SK-N-SH (cell line): Measurements from ENCODE around the gene CUBN. TPM values are rescaled to one million over a fixed set of nuclear protein-coding genes. Genes with fewer than 3 reads are reported as not detected.

Source experiments
- CTCF ChIA-PET: fragments of 300-600, 350-600 bp; formaldehyde crosslinking; extraction: SDS; loops from one replicate; lab custom pipeline; 2021; lab: Yijun Ruan, JAX
- POLR2A ChIA-PET: fragments of 350-600 bp; sonication (Branson Sonifier 250); formaldehyde crosslinking; extraction: SDS; loops from one replicate; lab custom pipeline; 2020; ENCODE audit warnings: antibody characterized with exemption, inconsistent platforms; lab: Yijun Ruan, JAX
- DNase-seq: peaks from one replicate; pipeline ENCODE4 v3.0.0; 2012
- H2AFZ ChIP-seq: fragments of 200-600 bp; sonication (generic); 2 replicates; pipeline ENCODE4 v1.8.1; 2016; ENCODE audit warnings: antibody characterized with exemption, mild to moderate bottlenecking, low read depth
- H3F3A ChIP-seq: fragments of 200-600 bp; sonication (generic); replicated peaks from 2 replicates; pipeline ENCODE3; 2016; ENCODE audit warnings: antibody characterized with exemption, mild to moderate bottlenecking; ENCODE audit not compliant: insufficient read depth
- H3K27ac ChIP-seq, 2 experiments: fragments of 200-500 bp in 1 of 2; fragments of 200-600 bp in 1 of 2; sonication (Bioruptor generic) in 1 of 2; sonication (generic), shearing (Covaris generic) in 1 of 2; 2 replicates each; pipeline versions ENCODE4 v1.5.1 to v1.6.1; 2014 to 2016; ENCODE audit warnings: low read depth in 2 of 2, inconsistent platforms in 1 of 2, low read length in 1 of 2, mild to moderate bottlenecking in 1 of 2, mixed read lengths in 1 of 2
- H3K27me3 ChIP-seq: fragments of 200-600 bp; sonication (generic), shearing (Covaris generic); 2 replicates; pipeline ENCODE4 v1.6.1; 2016; ENCODE audit warnings: mixed run types; ENCODE audit not compliant: insufficient read depth
- H3K36me3 ChIP-seq, 2 experiments: fragments of 200-500 bp in 1 of 2; fragments of 200-600 bp in 1 of 2; sonication (Bioruptor generic) in 1 of 2; sonication (generic) in 1 of 2; replicated peaks in 1 of 2; 2 replicates each; pipeline versions ENCODE3 to v1.5.1; 2014 to 2016; ENCODE audit warnings: low read length in 1 of 2, mild to moderate bottlenecking in 1 of 2; ENCODE audit not compliant: insufficient read depth in 2 of 2, control insufficient read depth in 1 of 2
- H3K4me1 ChIP-seq, 2 experiments: fragments of 200-500 bp in 1 of 2; fragments of 200-600 bp in 1 of 2; sonication (Bioruptor generic) in 1 of 2; sonication (generic), shearing (Covaris generic) in 1 of 2; 2 replicates each; pipeline versions ENCODE4 v1.5.1 to v1.6.1; 2014 to 2016; ENCODE audit warnings: low read depth in 1 of 2, low read length in 1 of 2, mixed run types in 1 of 2; ENCODE audit not compliant: insufficient read depth in 2 of 2, control insufficient read depth in 1 of 2
- H3K4me2 ChIP-seq: fragments of 200-600 bp; sonication (generic), shearing (Covaris generic); 2 replicates; pipeline ENCODE4 v1.6.1; 2017; ENCODE audit warnings: mixed run types
- H3K4me3 ChIP-seq, 2 experiments: fragments of 200-500 bp in 1 of 2; fragments of 200-600 bp in 1 of 2; sonication (Bioruptor generic) in 1 of 2; sonication (generic), shearing (Covaris generic) in 1 of 2; 2 replicates each; pipeline versions ENCODE4 v1.5.1 to v1.8.1; 2014 to 2016; ENCODE audit warnings: low read depth in 2 of 2, inconsistent platforms in 1 of 2, low read length in 1 of 2, mild to moderate bottlenecking in 1 of 2, mixed read lengths in 1 of 2, moderate library complexity in 1 of 2
- H3K79me2 ChIP-seq: fragments of 200-600 bp; sonication (generic); 2 replicates; pipeline ENCODE4 v1.8.1; 2017; ENCODE audit warnings: mild to moderate bottlenecking; ENCODE audit not compliant: insufficient read depth
- H3K9ac ChIP-seq: fragments of 200-600 bp; sonication (generic); 2 replicates; pipeline ENCODE4 v1.6.1; 2017; ENCODE audit warnings: mixed run types
- H3K9me2 ChIP-seq: fragments of 200-600 bp; sonication (generic); 2 replicates; pipeline ENCODE4 v1.6.1; 2017; ENCODE audit warnings: mixed run types
- H3K9me3 ChIP-seq: fragments of 200-600 bp; sonication (generic); 2 replicates; pipeline ENCODE4 v1.6.1; 2017; ENCODE audit warnings: mixed run types, mild to moderate bottlenecking, moderate library complexity
- H4K20me1 ChIP-seq: fragments of 200-600 bp; sonication (generic); 2 replicates; pipeline ENCODE4 v1.6.1; 2017; ENCODE audit warnings: mild to moderate bottlenecking, mixed run types; ENCODE audit not compliant: insufficient read depth
- CHD2 ChIP-seq: fragments of 150-350 bp; IDR thresholded peaks from 2 replicates; pipeline ENCODE4 v1.6.1; 2018; ENCODE audit warnings: low read length; ENCODE audit not compliant: partially characterized antibody
- CTCF ChIP-seq: fragments of 200-600 bp; sonication (generic); IDR thresholded peaks from 2 replicates; pipeline ENCODE4 v1.6.1; 2017; ENCODE audit warnings: antibody characterized with exemption, mild to moderate bottlenecking, moderate library complexity
- ELF1 ChIP-seq: IDR thresholded peaks from 2 replicates; pipeline ENCODE4 v1.4.0; 2012
- EP300 ChIP-seq, 2 experiments: IDR thresholded peaks; 2 replicates each; pipeline versions ENCODE4 v1.4.0 to v1.6.1; 2012; ENCODE audit warnings: borderline replicate concordance in 1 of 2, low read depth in 1 of 2, low read length in 1 of 2
- EZH2phosphoT487 ChIP-seq: fragments of 200-600 bp; sonication (generic); IDR thresholded peaks from 2 replicates; pipeline ENCODE4 v1.6.1; 2017; ENCODE audit warnings: low read depth, mixed run types, mild to moderate bottlenecking, antibody characterized with exemption, moderate library complexity, borderline replicate concordance
- FOSL2 ChIP-seq: IDR thresholded peaks from 2 replicates; pipeline ENCODE4 v1.4.0; 2012; ENCODE audit warnings: low read depth, mild to moderate bottlenecking, moderate library complexity, borderline replicate concordance
- FOXJ3 ChIP-seq: sonication (generic); formaldehyde crosslinking; IDR thresholded peaks from 2 replicates; pipeline ENCODE4 v1.5.1; 2020; ENCODE audit warnings: mild to moderate bottlenecking, missing genetic modification reagents
- FOXM1 ChIP-seq: IDR thresholded peaks from 2 replicates; pipeline ENCODE4 v1.4.0; 2012; ENCODE audit warnings: low read depth, mild to moderate bottlenecking
- GABPA ChIP-seq: IDR thresholded peaks from 2 replicates; pipeline ENCODE4 v1.4.0; 2012; ENCODE audit warnings: low read depth, mild to moderate bottlenecking
- IRF3 ChIP-seq: fragments of 150-350 bp; IDR thresholded peaks from 2 replicates; pipeline ENCODE4 v1.6.1; 2016; ENCODE audit warnings: mild to moderate bottlenecking, low read depth, low read length
- JUND ChIP-seq: IDR thresholded peaks from 2 replicates; pipeline ENCODE4 v1.4.0; 2012
- MEF2A ChIP-seq: IDR thresholded peaks from 2 replicates; pipeline ENCODE4 v1.4.0; 2012; ENCODE audit warnings: low read depth, borderline replicate concordance
- MXI1 ChIP-seq: IDR thresholded peaks from 2 replicates; pipeline ENCODE4 v1.6.1; 2012; ENCODE audit warnings: mild to moderate bottlenecking, low read depth, low read length, improper control_type of control experiment
- NRF1 ChIP-seq: IDR thresholded peaks from 2 replicates; pipeline ENCODE4 v1.6.1; 2012; ENCODE audit warnings: low read depth, mild to moderate bottlenecking, low read length
- PBX3 ChIP-seq: IDR thresholded peaks from 2 replicates; pipeline ENCODE4; 2012
- POLR2AphosphoS5 ChIP-seq: IDR thresholded peaks from 2 replicates; pipeline ENCODE4 v1.6.1; 2012; ENCODE audit warnings: low read depth, low read length
- RAD21 ChIP-seq: IDR thresholded peaks from 2 replicates; pipeline ENCODE4 v1.6.1; 2012; ENCODE audit warnings: mild to moderate bottlenecking, low read length
- RCOR1 ChIP-seq: fragments of 150-350 bp; IDR thresholded peaks from 2 replicates; pipeline ENCODE4 v1.6.1; 2017; ENCODE audit warnings: antibody characterized with exemption, low read length
- RFX5 ChIP-seq: IDR thresholded peaks from 2 replicates; pipeline ENCODE4 v1.6.1; 2012; ENCODE audit warnings: mild to moderate bottlenecking, improper control_type of control experiment, low read length
- RXRA ChIP-seq: IDR thresholded peaks from 2 replicates; pipeline ENCODE4 v1.4.0; 2012; ENCODE audit warnings: low read depth, mild to moderate bottlenecking, borderline replicate concordance
- SMC3 ChIP-seq: IDR thresholded peaks from 2 replicates; pipeline ENCODE4 v1.6.1; 2012; ENCODE audit warnings: low read depth, low read length, improper control_type of control experiment
- TAF1 ChIP-seq: IDR thresholded peaks from 2 replicates; pipeline ENCODE4 v1.6.1; 2012; ENCODE audit warnings: low read depth, mild to moderate bottlenecking, low read length, moderate library complexity, borderline replicate concordance
- TCF12 ChIP-seq: IDR thresholded peaks from 2 replicates; pipeline ENCODE4 v1.4.0; 2012
- TEAD4 ChIP-seq: IDR thresholded peaks from 2 replicates; pipeline ENCODE4 v1.4.0; 2012; ENCODE audit warnings: mild to moderate bottlenecking, borderline replicate concordance; ENCODE audit not compliant: insufficient read depth
- USF1 ChIP-seq: IDR thresholded peaks from 2 replicates; pipeline ENCODE4 v1.4.0; 2012; ENCODE audit warnings: low read depth, borderline replicate concordance
- USF2 ChIP-seq: fragments of 150-350 bp; IDR thresholded peaks from 2 replicates; pipeline ENCODE4 v1.6.1; 2017; ENCODE audit warnings: antibody characterized with exemption, low read length, low read depth, borderline replicate concordance
- ZBTB33 ChIP-seq: IDR thresholded peaks from 2 replicates; pipeline ENCODE4 v1.4.0; 2012; ENCODE audit warnings: low read depth, borderline replicate concordance
- WGBS: methylation state at CpG from one replicate; pipeline ENCODE4 v1.1.6; 2017; ENCODE audit warnings: low lambda C conversion rate; 5-methylcytosine and 5-hydroxymethylcytosine counted together
- polyA plus RNA-seq, 3 experiments: library from polyadenylated mRNA; depleted of rRNA; stranded (reverse); fragments of >200 nt; gene quantifications; 2 replicates each; pipeline ENCODE4 v1.2.3, GENCODE V29; 2012

Gene CUBN
- polyA plus RNA-seq, 1 of the 3 experiments (the other 2 are of a cell fraction): 2.4 TPM

GRCh38 chr10:17056781-17057428 lies 72.7 kb downstream of the CUBN start:
- 67% methylated on average over 6 of the region's 6 CpGs for WGBS
- H3K79me2 ChIP-seq: no peaks in the 10 kb centered on the region; the same call in 1 of the 2 replicates
- no peak for DNase-seq
- H3K9ac ChIP-seq: no peak overlapping the region; the same call in 1 of the 2 replicates
- H3K9me2 ChIP-seq: no peaks in the 10 kb centered on the region
- H2AFZ ChIP-seq: no peak overlapping the region
- no peak overlapping the region for H3K4me3 ChIP-seq
- peaks cover 18% of the 10 kb centered on the region for H3K9me3 ChIP-seq
- peak overlapping the region; percentile 11; the same call in 1 of the 2 replicates for H3K4me2 ChIP-seq
- H3K27ac ChIP-seq: peak overlapping the region; percentile 71 to 98; a peak in 3 of 4 replicates
- H3K4me1 ChIP-seq: peaks cover 4 to 36% of the 10 kb centered on the region in 2 experiments
- ChIA-PET POLR2A (no interaction called here), CTCF (no interaction called here)
- peaks cover 0 to 8% of the 10 kb centered on the region in 2 experiments for H3K36me3 ChIP-seq
- H3K27me3 ChIP-seq: no peaks in the 10 kb centered on the region
- H3F3A ChIP-seq: peaks cover 65% of the 10 kb centered on the region
- no peaks in the 10 kb centered on the region for H4K20me1 ChIP-seq
- TF ChIP-seq ZBTB33: peak; percentile 57; the same call in 1 of the 2 replicates
- TF ChIP-seq CHD2: no peak
- peak; percentile 61; the same call in 1 of the 2 replicates for TF ChIP-seq POLR2AphosphoS5
- TF ChIP-seq GABPA: no peak
- TF ChIP-seq TAF1: no peak
- no peak for TF ChIP-seq USF1
- TF ChIP-seq SMC3: no peak
- peak; percentile 88 for TF ChIP-seq JUND
- no peak for TF ChIP-seq NRF1
- no peak for TF ChIP-seq CTCF
- TF ChIP-seq RAD21: no peak
- no peak for TF ChIP-seq RXRA
- TF ChIP-seq TEAD4: peak; percentile 74; the same call in 1 of the 2 replicates
- peak; percentile 88 for TF ChIP-seq PBX3
- TF ChIP-seq EZH2phosphoT487: no peak
- TF ChIP-seq FOXJ3 (CRISPR knock-in tag): no peak
- no peak for TF ChIP-seq RFX5
- no peak for TF ChIP-seq RCOR1
- peak; percentile 89 for TF ChIP-seq FOSL2
- no peak for TF ChIP-seq USF2
- TF ChIP-seq MXI1: no peak
- no peak for TF ChIP-seq FOXM1
- TF ChIP-seq ELF1: no peak
- no peak for TF ChIP-seq IRF3
- peak in 1 of 2 experiments; percentile 89; a peak in 2 of 4 replicates for TF ChIP-seq EP300 (IDR thresholded peaks at IDR 0.05; ENCODE audit: borderline replicate concordance in 1 of 2, low read depth in 1 of 2, low read length in 1 of 2)
- peak; percentile 98 for TF ChIP-seq TCF12
- no peak for TF ChIP-seq MEF2A
